Transverse colon (tissue), 4 donors: Measurements from ENCODE around the gene CXCL12. TPM values are rescaled to one million over a fixed set of nuclear protein-coding genes. Genes with fewer than 3 reads are reported as not detected.

Experiments
- DNase-seq: peaks from one replicate; pipeline ENCODE4 v3.0.0-alpha.2; 2019
- H3K27ac ChIP-seq, 4 donors: fragments of 200-600 bp; sonication (generic); 2 replicates each; pipeline ENCODE4 v1.5.1; 2016 to 2018; ENCODE audit warnings: inconsistent platforms in 4 of 4
- H3K27me3 ChIP-seq: fragments of 200-600 bp; sonication (generic); 2 replicates; pipeline ENCODE4 v1.5.1; 2017; ENCODE audit warnings: inconsistent platforms
- H3K36me3 ChIP-seq, 4 donors: fragments of 200-600 bp; sonication (generic); 2 replicates each; pipeline ENCODE4 v1.5.1; 2017 to 2019; ENCODE audit warnings: inconsistent platforms in 4 of 4
- H3K4me1 ChIP-seq, 4 donors: fragments of 200-600 bp; sonication (generic); 2 replicates each; pipeline ENCODE4 v1.5.1; 2017 to 2020; ENCODE audit warnings: inconsistent platforms in 4 of 4
- H3K4me3 ChIP-seq, 4 donors: fragments of 200-600 bp; sonication (generic); 1 replicate in 1 of 4; 2 replicates in 3 of 4; pipeline versions ENCODE4 v1.5.1 to v1.6.1; 2017 to 2019; ENCODE audit warnings: inconsistent platforms in 4 of 4
- H3K9me3 ChIP-seq, 2 donors: fragments of 200-600 bp; sonication (generic); 2 replicates each; pipeline ENCODE4 v1.5.1; 2017 to 2019; ENCODE audit warnings: inconsistent platforms in 2 of 2
- EP300 ChIP-seq: sonication (generic); formaldehyde crosslinking; IDR thresholded peaks from one replicate; pipeline ENCODE4 v1.6.1; 2017; ENCODE audit warnings: antibody characterized with exemption, low read depth
- POLR2A ChIP-seq: fragments of 450-650 bp; IDR thresholded peaks from one replicate; pipeline ENCODE4 v1.6.1; 2016; ENCODE audit warnings: antibody characterized with exemption, mild to moderate bottlenecking, moderate library complexity
- POLR2AphosphoS5 ChIP-seq, 3 donors: sonication (generic); formaldehyde crosslinking; IDR thresholded peaks; one replicate each; pipeline ENCODE4 v1.6.1; 2016; ENCODE audit warnings: antibody characterized with exemption in 3 of 3
- WGBS, 2 donors: methylation state at CpG; one replicate each; pipeline ENCODE4 v1.1.5; 2018; ENCODE audit warnings: low coverage in 1 of 2; 5-methylcytosine and 5-hydroxymethylcytosine counted together
- in situ Hi-C, 4 donors: fragments of 200-750 bp; cut with MboI; loops; one replicate each; pipeline versions ENCODE4 v1.15.0 to v1.15.1; 2017; ENCODE audit warnings: low sequenced_read_pairs in 3 of 4, low pct_ligation_motif_present in 1 of 4, low pct_unique_long_range_greater_than_20kb in 1 of 4
- intact Hi-C: fragments of 100-400 bp; cut with DNase I; formaldehyde crosslinking; loops from one replicate; pipeline ENCODE4 v1.15.1; 2023; ENCODE audit warnings: low total_unique reads
- total RNA-seq, 4 donors: library from RNA; depleted of rRNA; stranded (reverse); fragments of >200 nt; gene quantifications; one replicate each; pipeline ENCODE4 v1.1.0, GENCODE V29; 2016
- TF ChIP-seq, protein P1 (sequence below), 5 experiments: fragments of 200-600 bp in 3 of 5; fragments of 450-650 bp in 2 of 5; sonication (generic) in 3 of 5; IDR thresholded peaks; 1 replicate in 2 of 5; 2 replicates in 3 of 5; pipeline ENCODE4 v1.5.1; 2016 to 2017; ENCODE audit warnings: antibody characterized with exemption in 5 of 5, inconsistent platforms in 3 of 5, mild to moderate bottlenecking in 2 of 5, moderate library complexity in 1 of 5

CXCL12 gene
- total RNA-seq, 4 donors from 2014 or later = 6.8 to 19.5 (median 17.9) TPM

DNA sequence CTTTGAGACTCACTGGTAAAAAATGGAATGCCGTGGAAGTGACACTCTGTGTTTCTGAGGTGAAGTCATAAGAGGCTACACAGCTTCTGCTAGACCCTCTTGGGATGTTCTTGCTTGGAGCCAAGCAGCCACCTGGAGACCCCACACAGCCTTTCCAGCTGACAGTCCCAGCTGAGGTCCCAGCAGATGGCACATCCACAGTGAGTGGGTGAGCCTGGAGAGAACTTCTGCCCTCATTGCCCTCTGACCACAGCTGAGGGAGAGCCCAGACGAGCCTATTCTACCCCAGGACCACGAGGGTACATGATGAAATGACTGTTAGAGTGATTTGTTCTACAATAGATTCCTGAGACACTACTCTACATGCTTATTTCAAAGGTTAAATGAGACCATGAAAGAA lies 44.3 kb downstream of the CXCL12 start:
- no peak overlapping the region for H3K4me3 ChIP-seq

DNA sequence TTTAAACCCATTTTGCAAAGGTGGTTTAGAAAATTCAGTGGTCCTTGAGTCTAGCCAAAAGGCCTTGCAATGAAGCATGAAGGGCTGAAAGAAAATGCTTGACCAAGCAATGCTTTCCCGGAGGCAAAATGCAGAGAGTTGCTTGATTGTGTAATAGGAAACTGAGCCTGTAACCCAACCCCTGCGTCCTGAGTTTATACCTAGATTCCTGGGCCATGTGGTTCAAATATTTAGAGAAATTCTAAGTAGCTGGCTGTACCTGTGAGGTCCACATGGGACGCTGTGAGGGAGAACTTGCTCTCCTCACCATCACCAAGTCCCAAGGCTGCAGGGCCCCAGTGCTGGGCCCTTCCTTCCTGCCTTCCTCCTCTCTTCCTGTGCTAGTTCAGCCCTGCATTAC lies 45.7 kb downstream of the CXCL12 start:
- 68 to 90% methylated on average over 2 to 3 of the region's 3 CpGs for WGBS, 2 donors
- in situ Hi-C loops = no loop called here
- H3K36me3 ChIP-seq = no peaks in the 10 kb centered on the region
- TF ChIP-seq POLR2A (no peak), POLR2AphosphoS5 (IDR thresholded peaks at IDR 0.05) (no peak), EP300 (no peak)
- TF ChIP-seq, protein P1, sequence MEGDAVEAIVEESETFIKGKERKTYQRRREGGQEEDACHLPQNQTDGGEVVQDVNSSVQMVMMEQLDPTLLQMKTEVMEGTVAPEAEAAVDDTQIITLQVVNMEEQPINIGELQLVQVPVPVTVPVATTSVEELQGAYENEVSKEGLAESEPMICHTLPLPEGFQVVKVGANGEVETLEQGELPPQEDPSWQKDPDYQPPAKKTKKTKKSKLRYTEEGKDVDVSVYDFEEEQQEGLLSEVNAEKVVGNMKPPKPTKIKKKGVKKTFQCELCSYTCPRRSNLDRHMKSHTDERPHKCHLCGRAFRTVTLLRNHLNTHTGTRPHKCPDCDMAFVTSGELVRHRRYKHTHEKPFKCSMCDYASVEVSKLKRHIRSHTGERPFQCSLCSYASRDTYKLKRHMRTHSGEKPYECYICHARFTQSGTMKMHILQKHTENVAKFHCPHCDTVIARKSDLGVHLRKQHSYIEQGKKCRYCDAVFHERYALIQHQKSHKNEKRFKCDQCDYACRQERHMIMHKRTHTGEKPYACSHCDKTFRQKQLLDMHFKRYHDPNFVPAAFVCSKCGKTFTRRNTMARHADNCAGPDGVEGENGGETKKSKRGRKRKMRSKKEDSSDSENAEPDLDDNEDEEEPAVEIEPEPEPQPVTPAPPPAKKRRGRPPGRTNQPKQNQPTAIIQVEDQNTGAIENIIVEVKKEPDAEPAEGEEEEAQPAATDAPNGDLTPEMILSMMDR (IDR thresholded peaks at IDR 0.05) = no peak
- no peak overlapping the region for H3K4me3 ChIP-seq
- H3K9me3 ChIP-seq = no peaks in the 10 kb centered on the region
- DNase-seq = no peak
- H3K27me3 ChIP-seq = no peaks in the 10 kb centered on the region
- intact Hi-C loops = no loop called here
- no peaks in the 10 kb centered on the region for H3K4me1 ChIP-seq
- no peak overlapping the region for H3K27ac ChIP-seq

More for the DNA sequence above, 44.3 kb downstream of the CXCL12 start:
- 63% methylated on average over 3 of the region's 3 CpGs; no CpG with 5 or more reads in 1 of the 2 donors for WGBS, 2 donors
- in situ Hi-C loops = no loop called here
- DNase-seq = no peak
- H3K27me3 ChIP-seq = no peaks in the 10 kb centered on the region
- H3K4me1 ChIP-seq = no peaks in the 10 kb centered on the region
- intact Hi-C loops = no loop called here
- H3K9me3 ChIP-seq = no peaks in the 10 kb centered on the region
- TF ChIP-seq EP300 (no peak), POLR2A (no peak), POLR2AphosphoS5 (IDR thresholded peaks at IDR 0.05) (no peak)
- TF ChIP-seq, protein P1 (IDR thresholded peaks at IDR 0.05) = no peak
- H3K27ac ChIP-seq = no peak overlapping the region
- no peaks in the 10 kb centered on the region for H3K36me3 ChIP-seq

DNA sequence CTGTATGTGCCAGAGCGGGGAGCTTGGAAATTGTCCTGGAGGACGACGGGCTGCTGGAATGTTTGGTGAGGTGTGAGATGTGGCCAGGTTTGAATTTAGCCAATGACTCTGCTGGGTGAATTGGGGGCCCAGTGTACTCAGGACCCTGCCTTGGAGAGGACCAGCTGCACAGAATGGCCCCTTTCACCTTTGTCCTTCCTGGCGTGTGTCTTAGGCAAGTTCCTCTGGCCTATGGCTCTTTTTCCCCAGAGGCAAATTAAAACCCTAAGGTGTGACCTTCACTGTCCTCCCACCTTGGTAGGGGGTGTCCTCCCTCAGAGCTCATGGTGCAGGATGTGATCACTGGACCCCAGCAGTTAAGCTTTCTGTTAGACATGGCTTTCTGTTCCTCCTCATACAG lies 47.8 kb downstream of the CXCL12 start:
- no peaks in the 10 kb centered on the region for H3K36me3 ChIP-seq
- no peak overlapping the region for H3K27ac ChIP-seq
- 96% methylated on average over 4 of the region's 4 CpGs; no CpG with 5 or more reads in 1 of the 2 donors for WGBS, 2 donors
- TF ChIP-seq POLR2A (no peak), POLR2AphosphoS5 (IDR thresholded peaks at IDR 0.05) (no peak), EP300 (no peak)
- TF ChIP-seq, protein P1 (IDR thresholded peaks at IDR 0.05) = no peak
- intact Hi-C loops (no loop called here), in situ Hi-C loops (no loop called here)
- DNase-seq = no peak
- no peak overlapping the region for H3K4me3 ChIP-seq
- H3K9me3 ChIP-seq = no peaks in the 10 kb centered on the region
- H3K4me1 ChIP-seq = no peaks in the 10 kb centered on the region
- H3K27me3 ChIP-seq = no peaks in the 10 kb centered on the region

DNA sequence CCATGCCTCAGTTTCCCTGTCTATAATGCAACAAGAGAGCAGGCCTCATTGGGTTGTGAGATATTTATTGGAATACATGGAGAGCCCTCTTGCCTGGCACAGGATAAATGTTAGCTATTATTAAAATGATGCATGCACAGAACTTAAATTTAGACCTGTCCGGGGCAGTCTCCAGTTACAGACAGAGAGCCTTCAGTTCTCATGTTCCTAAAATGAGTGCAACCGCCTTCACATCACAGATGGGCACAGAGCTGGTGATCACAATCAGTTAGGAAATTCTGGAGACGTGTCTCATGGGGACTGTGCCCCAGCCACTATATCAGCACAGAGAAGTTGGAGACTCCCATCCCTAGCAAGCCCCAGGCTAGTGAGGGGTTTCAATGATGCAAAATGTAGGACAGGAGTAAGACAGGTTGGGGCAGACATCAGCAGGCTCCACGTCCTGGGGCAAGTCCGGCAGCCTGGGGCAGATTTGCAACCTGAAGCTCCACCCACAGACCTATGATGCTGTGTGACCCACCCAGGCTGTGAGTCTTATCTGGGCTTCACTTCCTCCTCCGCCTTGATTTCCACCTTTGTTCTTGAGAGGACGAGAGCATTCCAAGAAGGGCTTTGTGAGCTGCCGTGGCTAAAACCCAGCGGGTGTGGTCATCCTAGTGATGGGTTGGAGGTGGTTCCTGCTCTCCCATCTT lies 49.4 kb downstream of the CXCL12 start:
- Histone ChIP-seq H3K4me1 (no peaks in the 10 kb centered on the region), H3K27me3 (no peaks in the 10 kb centered on the region), H3K4me3 (no peak overlapping the region), H3K9me3 (no peaks in the 10 kb centered on the region), H3K36me3 (no peaks in the 10 kb centered on the region), H3K27ac (no peak overlapping the region)
- intact Hi-C loops (no loop called here), in situ Hi-C loops (no loop called here)
- TF ChIP-seq POLR2AphosphoS5 (IDR thresholded peaks at IDR 0.05) (no peak), EP300 (no peak), POLR2A (no peak)
- TF ChIP-seq, protein P1 (IDR thresholded peaks at IDR 0.05) = no peak
- 60 to 73% methylated on average over 5 to 9 of the region's 9 CpGs for WGBS, 2 donors
- DNase-seq = no peak
